Inflammatory macrophage treated with lipopolysaccharide for 4 hours (primary cell): ENCODE results near the gene USP32.

Experiments
- DNase-seq: peaks from one replicate; pipeline ENCODE4 v3.0.0-alpha.2; 2020

USP32 gene

DNA sequence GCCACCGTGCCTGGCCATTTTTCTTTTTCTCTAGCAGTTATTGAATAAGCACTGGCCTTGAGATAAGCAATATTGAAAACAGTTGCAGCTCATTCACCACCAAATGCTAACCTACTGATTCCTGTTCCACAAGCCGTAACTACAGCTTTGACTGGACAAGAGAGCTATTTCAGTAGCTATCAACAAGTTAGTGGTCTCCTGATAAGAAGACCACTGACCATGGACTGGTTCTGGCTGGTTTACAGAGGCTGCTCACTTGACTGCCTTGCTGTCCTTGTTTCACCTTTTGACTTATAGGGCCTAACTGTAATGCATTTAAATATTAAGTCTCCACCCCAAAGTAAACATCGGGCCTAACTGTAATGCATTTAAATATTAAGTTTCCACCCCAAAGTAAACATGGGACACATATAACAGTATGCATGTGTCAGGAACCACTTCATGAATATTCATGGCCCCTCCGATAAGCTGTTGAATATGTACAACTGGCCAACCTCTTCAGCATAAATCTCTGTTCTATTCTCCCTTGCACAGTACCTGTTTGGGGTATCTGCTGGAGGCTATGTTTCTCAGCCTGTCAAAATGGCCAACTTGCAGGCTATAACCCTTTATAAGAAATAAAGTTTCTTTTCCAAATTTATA, 94.1 kb downstream of the USP32 start:
- DNase-seq: no peak

DNA sequence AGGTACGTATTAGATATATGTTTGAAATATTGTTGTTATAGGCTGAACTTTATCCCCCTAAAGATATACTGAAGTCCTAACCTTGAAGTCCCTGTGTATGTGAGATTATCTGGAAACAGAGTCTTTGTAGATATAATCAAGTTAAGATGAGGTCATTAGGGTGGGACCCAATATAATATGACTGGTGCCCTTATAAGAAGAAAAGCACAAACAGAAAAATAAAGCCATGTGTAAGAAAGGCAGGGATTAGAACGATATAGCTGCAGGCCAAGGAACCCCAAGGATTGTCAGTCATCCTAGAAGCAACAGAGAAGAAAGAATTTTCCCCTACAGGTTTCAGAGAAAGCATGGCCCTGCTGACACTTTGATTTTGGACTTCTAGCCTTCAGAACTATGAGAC, 95.8 kb downstream of the USP32 start:
- DNase-seq: no peak

DNA sequence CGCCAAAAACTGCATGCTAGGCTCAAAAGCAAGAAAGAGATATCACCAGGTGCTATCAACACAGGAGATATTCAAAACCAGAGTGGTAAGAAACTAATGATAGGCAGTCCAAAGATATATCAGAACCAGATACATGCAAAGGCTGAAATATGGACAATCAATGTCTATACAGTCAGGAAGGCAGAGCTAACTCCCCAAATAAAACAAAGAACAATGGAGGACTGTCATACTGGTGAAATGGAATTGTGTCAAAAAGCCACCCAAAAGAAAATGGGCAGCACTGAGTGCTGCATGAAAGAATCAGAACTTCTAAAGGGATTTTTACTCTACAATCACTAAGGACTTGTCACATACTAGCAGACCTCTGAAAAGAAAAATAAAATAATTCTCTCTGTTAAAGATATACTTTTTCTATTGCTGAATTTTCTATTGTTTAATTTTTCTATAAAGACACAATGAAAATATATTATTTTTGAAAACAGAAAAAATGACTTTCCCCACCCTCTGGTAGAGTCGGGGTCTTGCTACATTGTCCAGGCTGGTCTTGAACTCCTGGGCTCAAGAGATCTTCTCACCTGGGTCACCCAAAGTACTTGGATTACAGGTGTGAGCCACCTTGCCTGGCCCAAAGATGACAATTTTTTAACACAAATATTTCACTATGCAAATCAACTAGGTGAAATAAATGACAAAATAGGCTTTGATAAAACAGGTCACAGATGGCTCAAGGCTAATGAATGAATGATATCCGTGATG, 98.2 kb downstream of the USP32 start:
- DNase-seq: no peak

DNA sequence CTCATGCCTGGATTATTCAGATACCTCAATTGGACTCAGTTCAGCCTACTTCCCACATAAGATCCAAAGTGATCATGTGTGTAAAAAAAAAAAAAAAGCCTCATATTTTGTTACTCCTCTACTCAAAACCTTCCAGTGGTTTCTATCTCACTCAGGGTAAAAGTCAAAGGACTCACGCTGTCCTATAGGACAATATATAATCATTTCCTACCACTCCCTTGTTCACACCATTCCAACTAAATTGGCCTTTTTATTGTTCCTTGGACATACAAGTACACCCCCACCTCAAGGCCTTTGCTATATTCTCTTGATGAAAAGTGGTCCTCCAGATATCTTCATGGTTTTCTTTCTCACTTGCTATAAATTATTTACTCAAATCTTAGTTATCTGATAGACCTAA, 99.2 kb downstream of the USP32 start:
- DNase-seq: no peak

DNA sequence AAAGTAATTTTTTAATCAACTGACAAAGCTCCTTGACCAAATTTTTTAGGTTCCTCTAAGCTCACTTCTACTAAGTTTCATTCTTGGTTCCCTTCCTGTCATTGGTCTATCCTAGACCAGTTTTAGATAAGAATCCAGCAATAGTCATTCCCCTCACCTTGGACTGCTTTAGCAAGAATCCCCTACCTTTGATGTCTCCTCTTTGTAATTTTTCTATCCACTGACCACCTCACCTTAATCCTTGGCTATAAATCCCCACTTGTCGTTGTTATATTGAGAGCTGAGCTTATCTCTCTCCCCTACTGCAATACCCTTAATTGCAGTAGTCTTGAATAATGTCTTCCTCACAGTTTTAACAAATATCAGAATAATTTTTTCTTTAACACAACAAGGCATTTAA, 107.2 kb downstream of the USP32 start:
- DNase-seq: peak; percentile 15

DNA sequence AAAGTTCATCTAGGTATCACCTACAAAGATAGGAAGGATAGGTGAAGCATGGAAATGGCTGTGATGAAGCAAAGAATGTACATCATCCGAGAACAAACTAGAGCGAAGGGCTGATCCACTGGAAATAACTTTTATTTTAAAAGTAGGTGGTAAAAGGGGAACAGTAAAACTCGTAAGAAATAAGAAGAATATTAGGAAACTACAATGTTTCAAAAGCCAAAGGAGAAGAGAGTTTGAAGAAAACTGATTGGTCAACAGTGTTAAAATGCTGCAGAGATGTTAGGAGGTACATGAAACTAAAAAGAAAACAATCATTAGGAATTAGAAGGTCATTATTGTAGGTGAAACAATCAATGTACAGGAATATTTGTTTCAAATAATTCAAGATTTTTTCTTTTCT, 108.1 kb downstream of the USP32 start:
- DNase-seq: peak; percentile 62

DNA sequence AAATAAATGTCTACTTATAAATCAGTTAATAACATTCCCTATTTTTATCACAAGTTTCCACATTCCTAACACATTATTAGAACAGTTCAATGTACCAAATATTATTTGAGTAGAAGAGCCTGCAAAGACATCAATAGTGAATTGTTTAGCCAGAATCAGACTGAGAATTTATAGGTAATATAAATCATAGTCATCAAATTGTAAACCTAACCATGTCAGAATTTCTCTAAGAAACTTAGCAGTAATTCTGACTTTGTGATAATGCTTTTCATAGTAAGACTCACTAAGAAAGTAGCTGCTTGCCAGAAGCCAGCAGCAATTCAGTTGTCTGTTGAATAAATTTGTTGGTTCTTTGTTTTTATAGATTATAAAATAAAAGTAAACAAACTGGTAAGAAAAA, 111.3 kb downstream of the USP32 start:
- no peak for DNase-seq

DNA sequence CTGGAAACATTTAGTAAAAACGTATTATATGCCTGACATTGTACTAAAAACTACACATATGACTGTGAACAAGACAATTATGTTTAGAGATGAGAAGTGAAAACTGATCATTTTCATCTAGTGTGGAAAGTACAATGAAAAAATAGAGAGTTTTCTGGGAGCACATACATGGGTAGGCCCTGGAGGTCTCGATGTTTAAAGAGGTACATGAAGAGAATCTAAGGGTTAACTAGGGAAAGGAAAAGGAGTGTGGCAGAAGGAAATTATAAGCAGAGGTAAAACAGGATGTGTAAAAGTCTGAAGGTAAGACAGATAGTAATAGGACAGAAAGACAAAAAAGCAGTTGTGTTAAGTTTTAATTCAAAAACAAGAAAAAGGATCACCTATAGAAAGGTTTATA, 113.7 kb downstream of the USP32 start:
- DNase-seq: no peak

DNA sequence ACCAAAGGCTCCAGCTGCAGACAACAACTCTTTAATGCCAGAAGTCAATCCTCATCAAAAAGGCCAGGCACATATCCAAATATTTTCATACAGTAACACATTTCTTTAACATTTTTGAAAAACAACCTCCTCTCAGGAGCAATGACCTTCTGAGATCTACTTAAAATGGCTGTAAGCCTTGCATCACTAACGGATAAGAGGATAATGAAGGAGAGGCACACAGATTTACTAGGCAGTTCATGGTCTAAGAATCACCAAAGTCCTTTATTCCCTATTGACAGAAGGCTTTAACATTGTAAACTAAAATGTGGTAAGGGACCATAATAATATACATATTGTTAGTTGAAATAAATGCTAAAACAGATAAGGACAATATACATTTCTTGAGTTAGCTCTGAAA, 114.7 kb downstream of the USP32 start:
- DNase-seq: no peak

DNA sequence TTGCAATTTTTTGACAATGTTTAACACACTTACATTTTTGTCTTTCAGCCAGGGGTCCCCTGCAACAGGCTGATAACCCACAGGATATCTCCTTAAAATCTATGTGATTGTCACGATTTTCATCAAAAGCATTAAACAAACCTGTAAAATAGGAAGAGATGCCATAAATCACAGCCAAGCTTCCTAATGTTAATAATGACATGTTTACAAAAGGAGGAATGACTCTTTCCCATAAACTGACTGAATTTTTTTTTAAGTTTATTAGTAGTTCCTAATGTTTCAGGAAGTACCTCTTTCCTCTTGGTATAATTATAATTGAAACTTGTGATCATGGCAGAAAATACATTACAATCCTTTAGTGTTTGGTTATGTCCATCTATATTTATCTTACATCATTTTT, 122.5 kb downstream of the USP32 start:
- DNase-seq: no peak

DNA sequence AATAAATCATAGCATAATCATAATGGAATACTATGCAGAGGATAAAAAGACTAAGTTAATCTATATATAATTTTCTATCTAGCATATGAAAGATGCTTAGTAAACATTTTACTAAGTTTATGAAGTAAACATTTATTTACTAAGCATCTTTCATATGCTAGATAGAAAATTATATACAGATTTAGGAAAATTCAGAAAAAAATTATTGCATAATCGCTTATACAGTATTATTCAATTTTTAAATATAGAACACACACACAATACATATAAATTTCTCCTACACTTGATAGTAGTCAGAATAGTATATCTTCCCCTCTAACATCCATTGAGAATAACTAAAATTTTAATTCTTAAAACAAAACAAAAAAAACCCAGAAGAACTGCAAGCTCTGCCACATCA, 131.4 kb downstream of the USP32 start:
- DNase-seq: no peak

DNA sequence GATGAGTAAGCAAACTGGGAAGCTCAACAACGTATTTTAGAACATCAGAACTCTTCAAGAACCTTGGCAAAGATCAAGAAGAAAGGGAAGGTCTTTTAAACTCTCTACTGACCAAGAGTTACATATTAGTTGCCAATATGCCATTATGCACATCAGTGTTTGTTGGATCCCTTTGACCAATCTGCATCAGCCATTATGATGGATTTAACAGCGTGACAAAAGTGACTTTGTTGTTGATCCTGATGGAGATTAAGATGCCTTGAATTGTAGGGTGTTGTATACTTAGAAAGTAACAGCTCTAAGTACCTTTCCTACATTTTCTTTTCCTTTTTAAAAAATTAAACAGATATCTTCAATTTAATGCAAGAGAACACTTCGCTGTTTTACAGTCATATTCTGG, 133.6 kb downstream of the USP32 start:
- no peak for DNase-seq

DNA sequence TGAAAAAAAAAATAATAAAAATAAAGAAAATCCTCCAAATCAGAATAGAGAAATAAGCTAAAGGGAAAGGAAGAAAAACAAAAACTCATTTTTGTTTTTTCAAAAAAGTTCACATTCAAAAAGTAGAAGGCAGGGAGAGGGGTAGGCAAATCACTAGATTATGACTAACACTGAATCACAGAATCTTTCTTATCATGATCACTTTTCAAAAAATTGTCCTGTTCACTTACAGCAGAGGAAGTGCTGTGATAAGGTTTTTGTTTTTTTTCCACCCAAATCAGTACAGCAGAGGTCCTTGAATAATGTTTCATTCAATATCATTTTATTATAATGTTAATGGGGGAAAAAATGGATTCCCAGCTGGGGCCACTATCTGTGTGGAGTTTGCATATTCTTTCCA, 135.8 kb downstream of the USP32 start:
- no peak for DNase-seq

DNA sequence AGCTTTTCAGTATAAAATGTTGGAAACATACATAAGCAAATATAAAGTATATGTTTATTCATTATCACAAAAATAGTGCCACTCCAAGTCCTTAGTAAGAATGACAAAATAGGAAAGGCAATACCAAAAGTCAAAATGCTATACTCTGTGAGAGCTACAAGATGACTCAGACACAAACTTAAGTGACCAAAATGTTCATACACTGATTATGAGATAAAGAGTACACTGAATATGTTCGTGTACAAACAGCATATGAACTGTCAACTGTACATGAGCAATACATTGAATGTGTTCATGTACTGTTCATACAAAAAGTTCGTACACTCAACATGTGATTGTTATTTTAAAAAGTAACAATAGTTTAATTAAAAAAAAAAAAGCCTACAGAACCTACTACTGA, 138.9 kb downstream of the USP32 start:
- DNase-seq: no peak

DNA sequence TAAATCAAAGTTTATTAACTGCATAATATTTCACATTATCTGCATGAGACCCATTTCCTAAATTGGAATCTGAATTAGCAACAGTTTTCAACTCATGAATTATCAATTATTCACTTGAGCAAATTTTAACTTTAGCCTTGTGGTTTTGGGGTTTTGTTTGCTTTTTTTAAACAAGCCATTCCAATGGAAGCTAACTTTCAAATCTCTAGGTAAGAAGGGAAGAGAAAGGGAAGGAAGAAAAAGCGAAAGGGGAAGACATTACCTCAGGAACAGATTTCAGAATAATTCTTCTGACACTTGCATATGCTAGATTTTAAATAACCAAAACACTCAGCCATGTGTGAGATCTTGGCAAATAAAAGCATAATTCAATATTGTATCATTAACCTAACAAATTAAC, 139.5 kb downstream of the USP32 start:
- DNase-seq: no peak

DNA sequence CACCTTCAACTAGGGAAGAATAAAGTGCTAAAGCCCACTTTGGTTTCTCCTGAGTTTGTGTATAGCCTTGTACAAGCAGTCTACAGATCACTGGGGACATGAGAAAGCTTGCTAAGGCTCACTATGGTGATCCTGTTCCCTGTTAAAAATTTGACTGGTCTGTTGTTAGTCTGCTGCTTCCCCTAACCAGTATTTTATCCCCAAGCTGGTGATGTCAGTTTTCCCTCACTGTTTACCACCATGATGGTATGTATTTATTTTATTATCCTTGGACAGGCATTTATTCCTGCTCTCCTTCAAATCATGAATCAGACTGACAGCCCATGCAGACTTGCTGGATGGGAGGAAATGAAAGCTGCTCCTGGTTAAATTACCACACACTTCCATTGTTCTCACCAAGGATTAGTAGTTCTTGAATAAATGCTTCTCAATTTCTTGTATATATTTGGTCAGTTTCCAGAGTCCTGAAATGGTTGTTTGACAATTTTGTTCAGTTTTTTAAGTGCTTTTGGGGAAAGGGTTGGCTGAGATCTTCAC, 142.6 kb downstream of the USP32 start:
- no peak for DNase-seq

DNA sequence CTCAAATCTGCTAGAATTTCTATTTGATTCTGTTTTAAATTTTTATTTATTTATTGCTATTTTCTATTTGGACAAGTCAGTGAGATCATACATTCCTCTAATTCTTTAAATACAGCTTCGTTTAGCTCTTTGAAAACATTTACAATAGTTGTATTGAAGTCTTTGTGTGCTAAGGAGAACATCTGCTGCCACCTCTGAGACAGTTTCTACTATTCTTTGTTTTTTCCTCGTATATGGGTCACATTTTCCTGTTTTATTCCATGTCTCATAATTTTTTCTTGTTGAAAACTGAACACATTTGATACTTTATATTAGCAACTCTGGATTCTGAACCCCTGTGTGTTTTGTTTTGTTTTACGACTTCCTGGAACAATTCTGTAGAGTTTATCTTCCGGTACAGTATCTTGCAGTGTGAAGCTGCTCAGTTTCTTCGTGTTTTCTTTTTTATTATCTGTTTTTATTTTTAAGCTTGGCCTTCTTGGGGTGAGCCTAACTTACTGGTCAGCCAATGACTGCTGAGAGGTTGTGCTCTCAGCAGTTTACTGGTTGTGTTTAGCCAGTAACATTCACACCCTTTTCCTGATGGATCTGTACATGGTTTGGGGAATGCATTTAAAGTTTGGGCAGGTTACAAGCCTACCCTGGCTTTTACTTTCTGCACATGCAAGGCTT, 143.2 kb downstream of the USP32 start:
- DNase-seq: no peak

DNA sequence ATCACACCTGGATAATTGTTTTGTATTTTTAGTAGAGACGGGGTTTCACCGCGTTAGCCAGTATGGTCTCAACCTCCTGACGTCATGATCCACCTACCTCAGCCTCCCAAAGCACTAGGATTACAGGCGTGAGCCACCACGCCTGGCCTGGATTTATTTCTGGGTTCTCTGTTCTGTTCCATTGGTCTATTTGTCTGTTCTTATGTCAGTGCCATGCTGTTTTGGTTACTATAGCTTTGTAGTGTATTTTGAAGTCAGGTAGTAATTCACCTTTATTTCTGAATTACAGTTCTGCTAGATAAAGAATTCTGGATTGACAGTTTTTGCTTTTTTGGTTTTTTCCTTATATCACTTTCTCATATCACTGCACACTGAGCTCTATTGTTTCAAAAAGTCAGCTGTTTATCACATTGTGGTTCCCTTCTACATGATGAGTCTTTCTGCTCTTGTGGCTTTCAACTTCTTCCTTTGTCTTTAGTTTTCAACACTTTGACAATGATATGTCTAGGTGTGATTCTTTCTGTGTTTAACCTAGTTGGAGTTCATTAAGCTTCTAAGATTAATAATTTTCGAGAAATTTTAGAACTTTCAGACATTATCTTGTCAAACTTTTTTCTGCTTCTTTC, 144.0 kb downstream of the USP32 start:
- DNase-seq: no peak

DNA sequence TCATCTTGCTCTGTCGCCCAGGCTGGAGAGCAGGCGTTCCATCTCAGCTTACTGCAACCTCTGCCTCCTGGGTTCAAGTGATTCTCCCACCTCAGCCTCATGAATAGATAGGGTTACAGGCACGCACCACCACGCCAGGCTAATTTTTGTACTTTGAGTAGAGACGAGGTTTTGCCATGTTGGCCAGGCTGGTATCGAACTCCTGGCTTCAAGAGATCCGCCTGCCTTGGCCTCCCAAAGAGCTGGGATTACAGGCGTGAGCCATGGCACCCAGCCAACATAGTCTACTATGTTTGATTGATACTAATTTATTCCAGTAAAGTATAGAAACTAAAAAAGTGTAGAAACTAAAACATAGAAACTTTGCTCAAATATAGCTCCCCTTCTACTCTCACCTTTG, 147.3 kb downstream of the USP32 start:
- no peak for DNase-seq

DNA sequence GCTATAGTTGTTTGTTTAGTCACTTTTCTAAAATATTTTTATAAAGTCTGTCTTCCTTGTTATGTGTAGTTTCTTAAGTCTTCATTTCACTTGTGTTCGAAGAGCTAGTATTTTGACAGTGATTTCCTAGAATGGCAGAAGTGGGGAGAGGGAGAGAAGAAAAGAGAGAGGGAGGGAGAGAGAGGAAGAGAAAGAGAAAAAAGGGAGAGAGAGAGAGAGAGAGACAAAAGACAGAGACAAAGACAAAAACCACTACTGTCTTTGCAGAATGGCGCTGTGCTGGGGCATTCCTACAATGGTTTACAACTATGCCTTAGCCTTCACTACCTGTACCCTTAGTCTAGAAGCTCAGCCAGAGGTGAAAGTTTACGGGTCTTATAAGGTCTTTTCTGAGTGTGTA, 151.6 kb downstream of the USP32 start:
- DNase-seq: no peak

DNA sequence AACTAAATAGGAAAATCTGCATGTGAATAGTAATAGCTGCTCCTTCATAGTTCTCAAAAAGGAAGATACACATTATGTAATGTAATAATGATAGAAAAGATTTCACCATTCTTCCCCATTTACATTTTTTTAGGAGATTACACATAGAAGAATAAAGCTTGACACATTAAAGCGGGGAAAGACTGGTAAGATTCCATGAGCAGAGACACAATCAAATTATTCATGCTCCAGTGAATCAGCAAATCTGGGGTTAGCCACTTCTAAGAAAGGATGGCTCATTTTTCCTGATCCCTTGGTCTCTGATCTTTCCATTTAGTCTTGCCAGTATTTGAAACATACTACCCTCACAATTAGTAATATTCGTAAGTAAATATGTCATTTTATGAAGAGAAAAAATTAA, 160.2 kb downstream of the USP32 start:
- peak; percentile 66 for DNase-seq

DNA sequence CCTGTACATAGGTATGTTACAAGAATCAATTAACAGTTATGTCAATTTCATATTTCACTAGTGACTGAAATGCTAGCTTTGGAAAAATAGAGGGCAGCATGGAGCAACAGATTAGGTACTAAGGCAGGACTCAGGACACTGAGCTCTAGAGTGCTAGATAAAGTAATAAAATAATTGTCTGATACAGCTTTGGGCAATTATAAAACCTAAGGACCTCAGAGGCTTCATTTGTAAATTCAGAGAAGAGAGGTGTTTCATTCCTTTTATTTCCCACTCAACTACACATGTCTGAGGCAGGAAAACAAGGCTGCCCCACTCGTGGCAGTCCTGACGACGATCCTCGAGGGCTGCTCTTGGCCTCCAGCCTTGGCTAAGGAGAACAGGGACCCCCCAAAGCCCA, 160.7 kb downstream of the USP32 start:
- DNase-seq: peak; percentile 13

DNA sequence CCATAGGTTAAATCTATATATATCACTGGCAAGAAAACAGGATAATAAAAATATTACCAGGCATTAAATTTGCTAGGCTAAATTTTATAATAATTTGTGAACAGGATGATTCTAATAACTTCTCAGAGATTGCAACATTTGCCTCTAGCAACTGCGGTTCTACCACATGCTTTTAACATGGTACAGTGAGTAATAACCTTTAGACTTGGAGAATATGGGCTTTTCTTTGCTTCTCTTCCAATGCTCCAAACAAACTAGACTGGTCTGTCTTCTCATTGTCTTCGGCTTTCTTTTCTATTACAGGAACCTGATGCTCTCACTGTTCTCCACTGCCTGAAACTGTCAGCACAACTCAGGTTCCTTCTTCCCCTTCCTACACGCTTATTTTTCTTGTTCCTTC, 161.6 kb downstream of the USP32 start:
- DNase-seq: no peak
